Measurements from ENCODE around the gene MPV17. TPM values are rescaled to one million over a fixed set of nuclear protein-coding genes. Genes with fewer than 3 reads are reported as not detected.

The MPV17 gene
- polyA plus RNA-seq, 1 donor from 2014 or later = 79.6 TPM

DNA sequence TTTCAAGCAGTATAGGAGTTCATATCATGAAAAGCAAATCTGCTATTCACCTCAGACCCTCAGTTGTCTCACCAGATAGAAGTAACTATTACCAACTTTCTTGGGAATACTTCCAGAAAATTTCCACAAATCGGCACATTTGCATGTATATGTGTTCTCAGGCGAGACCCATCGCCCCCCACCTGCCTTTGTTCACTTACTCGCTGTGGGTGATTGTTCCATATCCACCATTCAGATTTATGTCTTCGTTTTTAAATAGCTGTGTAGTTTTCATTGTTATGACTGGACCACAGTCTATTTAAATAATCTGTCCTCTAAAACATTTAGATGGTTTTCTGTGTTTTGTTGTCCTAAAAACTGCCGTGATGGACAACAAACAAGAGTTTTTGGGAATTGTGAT lies 37.4 kb downstream of the MPV17 start:
- Histone ChIP-seq H3F3A (ENCODE audit: insufficient read depth, low read length, poor library complexity, severe bottlenecking) (no peaks in the 10 kb centered on the region), H3K27ac (ENCODE audit: low read length) (no peak overlapping the region), H3K36me3 (ENCODE audit: insufficient read depth, low read length) (no peaks in the 10 kb centered on the region), H3K4me2 (ENCODE audit: low read length) (no peak overlapping the region), H3K27me3 (ENCODE audit: insufficient read depth, low read depth, low read length) (no peaks in the 10 kb centered on the region), H3K4me3 (ENCODE audit: low read length) (no peak overlapping the region), H3K9me3 (ENCODE audit: low read length) (no peaks in the 10 kb centered on the region), H3K9me2 (ENCODE audit: insufficient read depth, low read length) (no peaks in the 10 kb centered on the region), H3K9ac (ENCODE audit: low read length) (no peak overlapping the region), H4K20me1 (ENCODE audit: insufficient read depth) (no peaks in the 10 kb centered on the region), H3K79me2 (replicated peaks; ENCODE audit: insufficient read depth, low read length) (no peaks in the 10 kb centered on the region), H2AFZ (ENCODE audit: low read depth, low read length) (no peak overlapping the region)
- TF ChIP-seq RAD21 (conservative IDR thresholded peaks at IDR 0.05) (no peak), MXI1 (conservative IDR thresholded peaks at IDR 0.05; ENCODE audit: poor library complexity, severe bottlenecking) (no peak), EZH2 (IDR thresholded peaks at IDR 0.05; ENCODE audit: borderline replicate concordance, insufficient read depth, low read length, poor library complexity, severe bottlenecking) (no peak), SMC3 (conservative IDR thresholded peaks at IDR 0.05; ENCODE audit: poor library complexity) (no peak), EP300 (conservative IDR thresholded peaks at IDR 0.05; ENCODE audit: poor library complexity, severe bottlenecking) (no peak), TAF1 (IDR thresholded peaks at IDR 0.05; ENCODE audit: low read depth) (no peak), POLR2AphosphoS5 (IDR thresholded peaks at IDR 0.05) (no peak)
- TF ChIP-seq, protein P1, sequence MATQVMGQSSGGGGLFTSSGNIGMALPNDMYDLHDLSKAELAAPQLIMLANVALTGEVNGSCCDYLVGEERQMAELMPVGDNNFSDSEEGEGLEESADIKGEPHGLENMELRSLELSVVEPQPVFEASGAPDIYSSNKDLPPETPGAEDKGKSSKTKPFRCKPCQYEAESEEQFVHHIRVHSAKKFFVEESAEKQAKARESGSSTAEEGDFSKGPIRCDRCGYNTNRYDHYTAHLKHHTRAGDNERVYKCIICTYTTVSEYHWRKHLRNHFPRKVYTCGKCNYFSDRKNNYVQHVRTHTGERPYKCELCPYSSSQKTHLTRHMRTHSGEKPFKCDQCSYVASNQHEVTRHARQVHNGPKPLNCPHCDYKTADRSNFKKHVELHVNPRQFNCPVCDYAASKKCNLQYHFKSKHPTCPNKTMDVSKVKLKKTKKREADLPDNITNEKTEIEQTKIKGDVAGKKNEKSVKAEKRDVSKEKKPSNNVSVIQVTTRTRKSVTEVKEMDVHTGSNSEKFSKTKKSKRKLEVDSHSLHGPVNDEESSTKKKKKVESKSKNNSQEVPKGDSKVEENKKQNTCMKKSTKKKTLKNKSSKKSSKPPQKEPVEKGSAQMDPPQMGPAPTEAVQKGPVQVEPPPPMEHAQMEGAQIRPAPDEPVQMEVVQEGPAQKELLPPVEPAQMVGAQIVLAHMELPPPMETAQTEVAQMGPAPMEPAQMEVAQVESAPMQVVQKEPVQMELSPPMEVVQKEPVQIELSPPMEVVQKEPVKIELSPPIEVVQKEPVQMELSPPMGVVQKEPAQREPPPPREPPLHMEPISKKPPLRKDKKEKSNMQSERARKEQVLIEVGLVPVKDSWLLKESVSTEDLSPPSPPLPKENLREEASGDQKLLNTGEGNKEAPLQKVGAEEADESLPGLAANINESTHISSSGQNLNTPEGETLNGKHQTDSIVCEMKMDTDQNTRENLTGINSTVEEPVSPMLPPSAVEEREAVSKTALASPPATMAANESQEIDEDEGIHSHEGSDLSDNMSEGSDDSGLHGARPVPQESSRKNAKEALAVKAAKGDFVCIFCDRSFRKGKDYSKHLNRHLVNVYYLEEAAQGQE (IDR thresholded peaks at IDR 0.05; ENCODE audit: borderline replicate concordance) = no peak
- TF ChIP-seq, protein P2, sequence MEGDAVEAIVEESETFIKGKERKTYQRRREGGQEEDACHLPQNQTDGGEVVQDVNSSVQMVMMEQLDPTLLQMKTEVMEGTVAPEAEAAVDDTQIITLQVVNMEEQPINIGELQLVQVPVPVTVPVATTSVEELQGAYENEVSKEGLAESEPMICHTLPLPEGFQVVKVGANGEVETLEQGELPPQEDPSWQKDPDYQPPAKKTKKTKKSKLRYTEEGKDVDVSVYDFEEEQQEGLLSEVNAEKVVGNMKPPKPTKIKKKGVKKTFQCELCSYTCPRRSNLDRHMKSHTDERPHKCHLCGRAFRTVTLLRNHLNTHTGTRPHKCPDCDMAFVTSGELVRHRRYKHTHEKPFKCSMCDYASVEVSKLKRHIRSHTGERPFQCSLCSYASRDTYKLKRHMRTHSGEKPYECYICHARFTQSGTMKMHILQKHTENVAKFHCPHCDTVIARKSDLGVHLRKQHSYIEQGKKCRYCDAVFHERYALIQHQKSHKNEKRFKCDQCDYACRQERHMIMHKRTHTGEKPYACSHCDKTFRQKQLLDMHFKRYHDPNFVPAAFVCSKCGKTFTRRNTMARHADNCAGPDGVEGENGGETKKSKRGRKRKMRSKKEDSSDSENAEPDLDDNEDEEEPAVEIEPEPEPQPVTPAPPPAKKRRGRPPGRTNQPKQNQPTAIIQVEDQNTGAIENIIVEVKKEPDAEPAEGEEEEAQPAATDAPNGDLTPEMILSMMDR (IDR thresholded peaks at IDR 0.05; ENCODE audit: poor library complexity, severe bottlenecking) = no peak

DNA sequence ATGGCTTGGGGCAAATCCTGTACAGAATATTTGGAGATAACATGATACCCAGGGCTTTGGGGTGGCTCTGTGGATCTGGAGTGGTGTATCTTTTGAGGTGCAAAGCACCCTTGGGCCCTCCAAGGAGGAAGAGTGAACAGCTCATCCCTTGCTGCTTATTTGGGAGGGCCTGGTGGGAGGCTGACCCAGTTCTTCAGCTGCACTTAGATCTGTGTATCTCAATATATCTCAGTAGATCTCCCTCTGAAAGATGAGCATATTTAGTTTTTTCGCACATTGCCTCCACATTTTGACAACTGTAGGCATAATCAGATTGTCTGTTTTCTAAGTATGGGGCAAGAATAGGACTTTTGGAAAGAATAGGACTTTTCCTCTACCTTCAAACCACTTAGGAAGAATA lies 37.9 kb downstream of the MPV17 start:
- TF ChIP-seq TAF1 (IDR thresholded peaks at IDR 0.05; ENCODE audit: low read depth) (no peak), POLR2AphosphoS5 (IDR thresholded peaks at IDR 0.05) (no peak), MXI1 (conservative IDR thresholded peaks at IDR 0.05; ENCODE audit: poor library complexity, severe bottlenecking) (no peak), RAD21 (conservative IDR thresholded peaks at IDR 0.05) (no peak), EZH2 (IDR thresholded peaks at IDR 0.05; ENCODE audit: borderline replicate concordance, insufficient read depth, low read length, poor library complexity, severe bottlenecking) (no peak), SMC3 (conservative IDR thresholded peaks at IDR 0.05; ENCODE audit: poor library complexity) (no peak), EP300 (conservative IDR thresholded peaks at IDR 0.05; ENCODE audit: poor library complexity, severe bottlenecking) (no peak)
- TF ChIP-seq, protein P2 (IDR thresholded peaks at IDR 0.05; ENCODE audit: poor library complexity, severe bottlenecking) = no peak
- TF ChIP-seq, protein P1 (IDR thresholded peaks at IDR 0.05; ENCODE audit: borderline replicate concordance) = no peak
- Histone ChIP-seq H3F3A (ENCODE audit: insufficient read depth, low read length, poor library complexity, severe bottlenecking) (no peaks in the 10 kb centered on the region), H3K9ac (ENCODE audit: low read length) (no peak overlapping the region), H3K27me3 (ENCODE audit: insufficient read depth, low read depth, low read length) (no peaks in the 10 kb centered on the region), H3K79me2 (replicated peaks; ENCODE audit: insufficient read depth, low read length) (no peaks in the 10 kb centered on the region), H3K36me3 (ENCODE audit: insufficient read depth, low read length) (no peaks in the 10 kb centered on the region), H3K9me2 (ENCODE audit: insufficient read depth, low read length) (no peaks in the 10 kb centered on the region), H2AFZ (ENCODE audit: low read depth, low read length) (no peak overlapping the region), H3K4me3 (ENCODE audit: low read length) (no peak overlapping the region), H3K4me2 (ENCODE audit: low read length) (no peak overlapping the region), H3K9me3 (ENCODE audit: low read length) (no peaks in the 10 kb centered on the region), H4K20me1 (ENCODE audit: insufficient read depth) (no peaks in the 10 kb centered on the region), H3K27ac (ENCODE audit: low read length) (no peak overlapping the region)
